Measurements from ENCODE around the gene SART3. TPM values are rescaled to one million over a fixed set of nuclear protein-coding genes. Genes with fewer than 3 reads are reported as not detected.

Gene SART3
- total and polyA plus RNA-seq, 2 of the 4 experiments (the other 2 are of a cell fraction), result 22.6 to 37.8 TPM

- H2AK9ac ChIP-seq (replicated peaks; ENCODE audit: low read depth, low read length, poor library complexity), result peak overlapping the region; percentile 98
- peak overlapping the region; percentile 98 for H2AFZ ChIP-seq (replicated peaks; ENCODE audit: low read length, poor library complexity)
- ATAC-seq (ENCODE audit: low read depth) (peak; percentile 54), DNase-seq (peak; percentile 88)
- H2BK5ac ChIP-seq (ENCODE audit: low read depth, low read length, poor library complexity, severe bottlenecking), result peak overlapping the region; percentile 85
- H3K18ac ChIP-seq (ENCODE audit: low read depth, low read length), result peak overlapping the region; percentile 9; the same call in 1 of the 2 replicates
- peaks cover 30% of the 10 kb centered on the region for H3K36me3 ChIP-seq (ENCODE audit: control insufficient read depth, insufficient read depth, low read length)
- H3K4me3 ChIP-seq (ENCODE audit: insufficient read depth, low read depth, low read length), result peak overlapping the region; percentile 91
- H3K4ac ChIP-seq (ENCODE audit: low read depth, low read length), result peak overlapping the region; percentile 79
- peak overlapping the region; percentile 88 for H3K9ac ChIP-seq (ENCODE audit: low read depth, low read length)
- peak overlapping the region; percentile 61 for H4K91ac ChIP-seq (ENCODE audit: insufficient read depth, low read depth, low read length)
- WGBS, 2 experiments (ENCODE audit: extremely low coverage in 2 of 2, insufficient read length in 1 of 2), result no CpG with 5 or more reads among the region's 14 CpGs
- CTCF ChIA-PET, result interaction anchor here (0.6 to 3.3 kb wide), 2 partner anchors 38 to 55 kb away, joined by 3 to 16 read pairs; no protein-coding TSS in a partner anchor
- H3K27ac ChIP-seq (ENCODE audit: insufficient read depth, low read length), result peak overlapping the region; percentile 89
- H3K9me3 ChIP-seq (ENCODE audit: control insufficient read depth, insufficient read depth, low read length), result no peaks in the 10 kb centered on the region
- intact Hi-C loops (cut with micrococcal nuclease) (loop anchor here (1.0 to 2.0 kb wide), 7 partner anchors 46 to 530 kb away; partner anchors contain the start of genes ALKBH2 and CORO1C), dilution Hi-C loops (cut with HindIII; ENCODE audit: low sequenced_read_pairs, unreplicated experiment) (no loop called here), in situ Hi-C loops (cut with MboI; ENCODE audit: low sequenced_read_pairs) (loop anchor here (5.0 to 10.0 kb wide), 2 partner anchors 392 to 529 kb away; partner anchors contain the start of gene ALKBH2)
- H3K23ac ChIP-seq (ENCODE audit: low read depth, low read length), result peak overlapping the region; percentile 64; the same call in 1 of the 2 replicates
- H3K9me1 ChIP-seq (ENCODE audit: insufficient read depth, low read length), result peaks cover 5% of the 10 kb centered on the region; the same call in 1 of the 2 replicates
- H2AK5ac ChIP-seq (ENCODE audit: low read depth, low read length), result peak overlapping the region; percentile 59; the same call in 1 of the 2 replicates
- BruUV-seq (replicated peaks), result TSS peak; percentile 59
- peak overlapping the region; percentile 77 for H3K4me2 ChIP-seq (ENCODE audit: low read depth, low read length)
- H2BK120ac ChIP-seq (ENCODE audit: low read depth, low read length), result no peak overlapping the region
- H2BK15ac ChIP-seq (ENCODE audit: low read depth, low read length), result no peak overlapping the region
- H3K27me3 ChIP-seq (ENCODE audit: control insufficient read depth, insufficient read depth, low read length), result no peaks in the 10 kb centered on the region
- H3K14ac ChIP-seq (replicated peaks; ENCODE audit: low read depth, low read length), result peak overlapping the region; percentile 76; the same call in 1 of the 2 replicates
- peak overlapping the region; percentile 2; the same call in 1 of the 2 replicates for H4K5ac ChIP-seq (ENCODE audit: low read depth, low read length)
- POLR2A ChIA-PET (ENCODE audit: unreplicated experiment), result no interaction called here
- H4K20me1 ChIP-seq (ENCODE audit: insufficient read depth, low read length), result peaks cover 16% of the 10 kb centered on the region; the same call in 1 of the 2 replicates
- peak overlapping the region in 1 of 2 experiments; percentile 61; a peak in 2 of 4 replicates for H4K8ac ChIP-seq (ENCODE audit: low read depth in 2 of 2, low read length in 2 of 2)
- peak overlapping the region; percentile 40; the same call in 1 of the 2 replicates for H3K56ac ChIP-seq (ENCODE audit: extremely low read depth, insufficient read depth, low read length)
- no peaks in the 10 kb centered on the region for H3K4me1 ChIP-seq (ENCODE audit: control insufficient read depth, insufficient read depth, low read length)
- H2BK20ac ChIP-seq (ENCODE audit: low read depth, low read length), result no peak overlapping the region
- H3K79me1 ChIP-seq (ENCODE audit: low read depth in 1 of 2, low read length in 2 of 2), result peaks cover 15 to 49% of the 10 kb centered on the region in 2 experiments
- TF ChIP-seq CHD1 (IDR thresholded peaks at IDR 0.05; ENCODE audit: low read depth, low read length) (no peak), MAFK (IDR thresholded peaks at IDR 0.05; ENCODE audit: low read depth, low read length) (0 out of 2 replicates have a peak, but pooled peaks have one; percentile 2), RCOR1 (IDR thresholded peaks at IDR 0.05; ENCODE audit: insufficient replicate concordance, low read length) (no peak), FOS (IDR thresholded peaks at IDR 0.05; ENCODE audit: low read depth, low read length) (no peak), CTCF (conservative IDR thresholded peaks at IDR 0.05; ENCODE audit: low read depth, low read length) (peak; percentile 95), POLR2A (IDR thresholded peaks at IDR 0.05; ENCODE audit: low read depth, low read length) (peak; percentile 43; the same call in 1 of the 2 replicates), SMC3 (IDR thresholded peaks at IDR 0.05; ENCODE audit: low read depth, low read length) (peak; percentile 96), MAZ (IDR thresholded peaks at IDR 0.05; ENCODE audit: borderline replicate concordance, low read depth, low read length) (peak; percentile 75), NFE2L2 (IDR thresholded peaks at IDR 0.05; ENCODE audit: low read depth, low read length) (no peak), RAD21 (IDR thresholded peaks at IDR 0.05; ENCODE audit: low read length) (peak; percentile 96), USF2 (IDR thresholded peaks at IDR 0.05; ENCODE audit: low read depth, low read length) (no peak), BHLHE40 (IDR thresholded peaks at IDR 0.05; ENCODE audit: low read depth, low read length) (no peak), ELK1 (IDR thresholded peaks at IDR 0.05; ENCODE audit: borderline replicate concordance, low read depth, low read length) (no peak)
Measured at GRCh38 chr12:108563136-108563803, 2.3 kb upstream of the SART3 start.

All from IMR-90 (cell line).